Caco-2 (cell line): Measurements from ENCODE around the gene MAST4. TPM values are rescaled to one million over a fixed set of nuclear protein-coding genes. Genes with fewer than 3 reads are reported as not detected.

ENCODE experiments used
- BruUV-seq: library from RNA; stranded (reverse); fragments of 400-500 nt; replicated peaks from 2 replicates; lab custom pipeline; 2021; lab: Mats Ljungman, UMichigan
- CTCF ChIA-PET: fragments of 300-600 bp; sonication (Branson Sonifier 250); formaldehyde crosslinking; loops from one replicate; lab custom pipeline; 2022; ENCODE audit warnings: antibody characterized with exemption; lab: Charles Lee
- POLR2A ChIA-PET: fragments of 300-600 bp; sonication (Branson Sonifier 250); formaldehyde crosslinking; loops from one replicate; lab custom pipeline; 2022; ENCODE audit warnings: antibody characterized with exemption; lab: Charles Lee
- DNase-seq, 2 experiments: peaks; one replicate each; pipeline versions ENCODE4 v3.0.0 to v3.0.0-alpha.2; 2020 to 2022
- H3K27me3 ChIP-seq: replicated peaks from 2 replicates; pipeline ENCODE4 v1.6.0; 2011; ENCODE audit warnings: low read length; ENCODE audit not compliant: control insufficient read depth, insufficient read depth
- H3K36me3 ChIP-seq: 2 replicates; pipeline ENCODE4 v1.5.1; 2011; ENCODE audit warnings: low read length; ENCODE audit not compliant: control insufficient read depth, insufficient read depth
- H3K4me1 ChIP-seq: fragments of 250-450 bp; sonication (Bioruptor Pico); 2 replicates; pipeline ENCODE4 v1.5.1; 2020; ENCODE audit warnings: mild to moderate bottlenecking
- H3K4me3 ChIP-seq: 2 replicates; pipeline ENCODE4 v1.5.1; 2011; ENCODE audit warnings: low read depth, mild to moderate bottlenecking, control low read depth, low read length
- H3K9me3 ChIP-seq: fragments of 250-450 bp; sonication (Bioruptor Pico); 2 replicates; pipeline ENCODE4 v1.5.1; 2020; ENCODE audit warnings: mild to moderate bottlenecking, moderate library complexity
- H3K27ac Mint-ChIP-seq: one replicate; pipeline ENCODE4 v1.8.0; 2022; ENCODE audit warnings: mixed read lengths; ENCODE audit not compliant: unreplicated experiment
- H3K27me3 Mint-ChIP-seq: one replicate; pipeline ENCODE4 v1.8.0; 2022; ENCODE audit warnings: mixed read lengths; ENCODE audit not compliant: insufficient read depth, unreplicated experiment
- H3K36me3 Mint-ChIP-seq: one replicate; pipeline ENCODE4 v1.8.0; 2022; ENCODE audit warnings: mild to moderate bottlenecking, mixed read lengths; ENCODE audit not compliant: insufficient read depth, unreplicated experiment
- H3K4me1 Mint-ChIP-seq: one replicate; pipeline ENCODE4 v1.8.0; 2022; ENCODE audit warnings: low read depth, mixed read lengths; ENCODE audit not compliant: unreplicated experiment
- H3K4me3 Mint-ChIP-seq: one replicate; pipeline ENCODE4 v1.8.0; 2022; ENCODE audit warnings: mild to moderate bottlenecking, moderate library complexity, mixed read lengths; ENCODE audit not compliant: unreplicated experiment
- H3K9me3 Mint-ChIP-seq: one replicate; pipeline ENCODE4 v1.8.0; 2022; ENCODE audit warnings: mixed read lengths; ENCODE audit not compliant: unreplicated experiment
- intact Hi-C: fragments of 100-400 bp; cut with micrococcal nuclease; formaldehyde crosslinking; loops from one replicate; pipeline ENCODE4 v1.10.0; 2022; ENCODE audit not compliant: unreplicated experiment
- total RNA-seq: library from RNA; stranded (reverse); gene quantifications from 2 replicates; pipeline ENCODE4 v1.2.3, GENCODE V29; 2022
- TF ChIP-seq, protein P1 (sequence below), 2 experiments: fragments of 200-600 bp in 1 of 2; IDR thresholded peaks; 1 replicate in 1 of 2; 2 replicates in 1 of 2; pipeline versions ENCODE4 v1.5.1 to v1.8.0; 2011 to 2022; ENCODE audit warnings: antibody characterized with exemption in 1 of 2, control low read depth in 1 of 2, inconsistent platforms in 1 of 2, low read depth in 1 of 2, low read length in 1 of 2, mild to moderate bottlenecking in 1 of 2, moderate library complexity in 1 of 2; ENCODE audit not compliant: insufficient read depth in 1 of 2, severe bottlenecking in 1 of 2, unreplicated experiment in 1 of 2

The MAST4 gene
- total RNA-seq, 1 experiment from 2014 or later, result 17.8 TPM

DNA sequence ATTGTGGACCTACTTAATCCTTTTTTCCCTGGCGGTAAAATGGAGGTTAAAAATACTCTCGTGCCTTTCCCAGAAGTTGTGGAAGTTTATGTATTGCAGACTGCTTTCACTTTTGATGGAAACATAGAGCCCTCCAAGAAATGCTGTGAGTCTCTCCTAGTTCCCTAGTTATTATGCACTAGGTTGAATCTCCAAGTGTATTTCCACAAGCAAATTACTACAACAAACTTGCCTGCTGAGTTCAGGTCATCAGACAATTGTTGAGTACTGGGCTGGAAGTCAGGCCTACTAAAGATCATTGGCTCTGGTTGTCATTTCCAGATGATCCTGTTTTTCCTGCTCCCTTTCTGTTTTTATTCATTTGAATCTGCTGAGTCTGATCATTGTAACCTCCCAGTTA, 496.3 kb downstream of the MAST4 start:
- POLR2A ChIA-PET, result no interaction called here
- H3K27me3 Mint-ChIP-seq, result no peaks in the 10 kb centered on the region
- H3K9me3 Mint-ChIP-seq, result no peaks in the 10 kb centered on the region
- intact Hi-C loops, result no loop called here
- BruUV-seq, result no TSS peak
- Histone ChIP-seq H3K36me3 (0 out of 2 replicates have a peak, but pooled peaks cover 1% of the 10 kb centered on the region), H3K4me3 (no peak overlapping the region), H3K4me1 (0 out of 2 replicates have a peak, but pooled peaks cover 3% of the 10 kb centered on the region), H3K9me3 (no peaks in the 10 kb centered on the region), H3K27me3 (no peaks in the 10 kb centered on the region)
- H3K4me1 Mint-ChIP-seq, result peaks cover 21% of the 10 kb centered on the region
- H3K27ac Mint-ChIP-seq, result no peak overlapping the region
- no peak for DNase-seq
- TF ChIP-seq, protein P1, sequence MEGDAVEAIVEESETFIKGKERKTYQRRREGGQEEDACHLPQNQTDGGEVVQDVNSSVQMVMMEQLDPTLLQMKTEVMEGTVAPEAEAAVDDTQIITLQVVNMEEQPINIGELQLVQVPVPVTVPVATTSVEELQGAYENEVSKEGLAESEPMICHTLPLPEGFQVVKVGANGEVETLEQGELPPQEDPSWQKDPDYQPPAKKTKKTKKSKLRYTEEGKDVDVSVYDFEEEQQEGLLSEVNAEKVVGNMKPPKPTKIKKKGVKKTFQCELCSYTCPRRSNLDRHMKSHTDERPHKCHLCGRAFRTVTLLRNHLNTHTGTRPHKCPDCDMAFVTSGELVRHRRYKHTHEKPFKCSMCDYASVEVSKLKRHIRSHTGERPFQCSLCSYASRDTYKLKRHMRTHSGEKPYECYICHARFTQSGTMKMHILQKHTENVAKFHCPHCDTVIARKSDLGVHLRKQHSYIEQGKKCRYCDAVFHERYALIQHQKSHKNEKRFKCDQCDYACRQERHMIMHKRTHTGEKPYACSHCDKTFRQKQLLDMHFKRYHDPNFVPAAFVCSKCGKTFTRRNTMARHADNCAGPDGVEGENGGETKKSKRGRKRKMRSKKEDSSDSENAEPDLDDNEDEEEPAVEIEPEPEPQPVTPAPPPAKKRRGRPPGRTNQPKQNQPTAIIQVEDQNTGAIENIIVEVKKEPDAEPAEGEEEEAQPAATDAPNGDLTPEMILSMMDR (IDR thresholded peaks at IDR 0.05; ENCODE audit: insufficient read depth in 1 of 2, low read depth in 1 of 2, low read length in 1 of 2, severe bottlenecking in 1 of 2, unreplicated experiment in 1 of 2), result no peak
- H3K4me3 Mint-ChIP-seq, result no peak overlapping the region
- peaks cover 16% of the 10 kb centered on the region for H3K36me3 Mint-ChIP-seq
- CTCF ChIA-PET, result no interaction called here

DNA sequence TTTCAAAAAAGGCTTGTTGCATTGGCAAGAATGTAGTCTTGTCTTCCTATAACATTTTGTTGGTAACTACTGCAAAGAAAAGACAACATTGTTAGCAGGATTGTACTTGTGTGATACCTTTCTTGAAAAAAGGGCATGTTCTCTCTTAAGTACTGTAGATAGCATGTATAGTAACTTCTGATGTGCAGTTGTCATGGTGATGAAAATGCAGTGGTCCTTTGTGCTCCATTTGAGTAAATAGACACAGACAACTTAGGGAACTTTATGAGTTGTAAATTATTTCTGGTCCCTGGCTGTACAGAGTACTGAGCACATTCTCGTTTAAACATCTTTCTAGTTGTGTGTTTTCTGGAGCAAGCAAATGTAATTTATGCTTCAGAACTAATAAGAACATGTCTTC, 497.1 kb downstream of the MAST4 start:
- Histone ChIP-seq H3K9me3 (no peaks in the 10 kb centered on the region), H3K36me3 (0 out of 2 replicates have a peak, but pooled peaks cover 1% of the 10 kb centered on the region), H3K4me1 (0 out of 2 replicates have a peak, but pooled peaks cover 3% of the 10 kb centered on the region), H3K27me3 (no peaks in the 10 kb centered on the region), H3K4me3 (no peak overlapping the region)
- Mint-ChIP-seq H3K4me3 (no peak overlapping the region), H3K9me3 (no peaks in the 10 kb centered on the region), H3K4me1 (peaks cover 21% of the 10 kb centered on the region), H3K27ac (no peak overlapping the region), H3K27me3 (no peaks in the 10 kb centered on the region), H3K36me3 (peaks cover 16% of the 10 kb centered on the region)
- DNase-seq, result no peak
- TF ChIP-seq, protein P1 (IDR thresholded peaks at IDR 0.05; ENCODE audit: insufficient read depth in 1 of 2, low read depth in 1 of 2, low read length in 1 of 2, severe bottlenecking in 1 of 2, unreplicated experiment in 1 of 2), result no peak
- ChIA-PET POLR2A (no interaction called here), CTCF (no interaction called here)
- no TSS peak for BruUV-seq
- intact Hi-C loops, result no loop called here

DNA sequence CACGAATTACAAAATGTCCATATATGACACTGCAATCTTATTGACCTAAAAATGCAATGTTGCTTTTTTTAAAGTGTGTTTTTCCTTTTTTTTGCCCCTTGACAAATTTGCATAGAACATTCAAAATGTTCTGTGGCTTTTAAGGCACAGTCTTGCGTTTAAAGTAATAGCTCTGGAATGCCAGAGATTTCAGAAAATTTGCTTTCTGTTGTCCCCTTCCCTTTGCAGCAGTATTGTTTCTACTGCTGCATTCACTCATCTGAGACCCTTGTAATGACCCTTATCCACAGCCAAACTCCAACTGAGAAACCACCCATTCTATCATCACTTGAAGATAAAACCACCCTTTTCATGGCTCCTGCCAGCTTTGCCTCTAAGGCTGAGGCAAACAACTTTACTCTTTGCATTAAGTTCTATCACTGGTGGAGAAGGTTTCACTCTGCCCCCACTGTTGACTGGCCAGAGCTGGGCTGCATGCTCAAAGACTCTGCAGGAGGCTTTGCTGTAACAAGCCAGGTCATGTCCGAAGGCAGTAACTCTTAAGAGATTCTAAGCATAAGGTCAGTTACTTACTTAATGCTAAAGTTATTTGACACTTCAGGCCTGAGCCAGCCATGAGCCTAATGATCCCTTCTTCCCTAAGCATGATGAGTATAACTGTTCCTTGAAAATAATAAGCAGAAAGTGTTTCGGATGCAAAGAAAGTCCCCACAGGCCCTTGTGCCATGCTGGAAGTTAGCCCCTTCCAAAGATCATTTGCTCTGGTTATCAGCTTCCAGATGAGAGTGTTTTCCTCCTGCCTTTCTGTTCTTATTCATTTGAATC, 498.5 kb downstream of the MAST4 start:
- BruUV-seq, result no TSS peak
- Histone ChIP-seq H3K27me3 (no peaks in the 10 kb centered on the region), H3K4me3 (no peak overlapping the region), H3K4me1 (peaks cover 10% of the 10 kb centered on the region), H3K36me3 (0 out of 2 replicates have a peak, but pooled peaks cover 1% of the 10 kb centered on the region), H3K9me3 (no peaks in the 10 kb centered on the region)
- no peak overlapping the region for H3K27ac Mint-ChIP-seq
- ChIA-PET CTCF (no interaction called here), POLR2A (no interaction called here)
- no peaks in the 10 kb centered on the region for H3K9me3 Mint-ChIP-seq
- TF ChIP-seq, protein P1 (IDR thresholded peaks at IDR 0.05; ENCODE audit: insufficient read depth in 1 of 2, low read depth in 1 of 2, low read length in 1 of 2, severe bottlenecking in 1 of 2, unreplicated experiment in 1 of 2), result no peak
- intact Hi-C loops, result no loop called here
- H3K4me3 Mint-ChIP-seq, result no peak overlapping the region
- H3K36me3 Mint-ChIP-seq, result peaks cover 17% of the 10 kb centered on the region
- H3K27me3 Mint-ChIP-seq, result no peaks in the 10 kb centered on the region
- no peak for DNase-seq
- H3K4me1 Mint-ChIP-seq, result peaks cover 27% of the 10 kb centered on the region
